Heart right ventricle (tissue), 16 donors: ENCODE results near the gene FAM181B. TPM values are rescaled to one million over a fixed set of nuclear protein-coding genes. Genes with fewer than 3 reads are reported as not detected.

Experiments used
- ATAC-seq, 8 donors: fragments of 200-7000 bp; cut with Tn5 transposase; one replicate each; pipeline ENCODE4 v1.9.1; 2020; ENCODE audit warnings: mild to moderate bottlenecking in 8 of 8, moderate library complexity in 8 of 8, moderate number of reproducible peaks in 1 of 8
- DNase-seq, 2 donors: peaks; one replicate each; pipeline ENCODE4 v3.0.0-alpha.2; 2020
- H3K27ac ChIP-seq, 10 donors: fragments of 200-600 bp; sonication (generic) in 2 of 10; one replicate each; pipeline versions ENCODE4 v1.5.0 to v1.8.0; 2020 to 2022; ENCODE audit warnings: mild to moderate bottlenecking in 3 of 10
- H3K27me3 ChIP-seq, 7 donors: fragments of 200-600 bp; one replicate each; pipeline ENCODE4 v1.8.0; 2021 to 2022; ENCODE audit warnings: mild to moderate bottlenecking in 2 of 7
- H3K36me3 ChIP-seq, 9 donors: fragments of 200-600 bp; sonication (generic) in 1 of 9; one replicate each; pipeline versions ENCODE4 v1.5.0 to v1.8.0; 2020 to 2022; ENCODE audit warnings: mild to moderate bottlenecking in 2 of 9
- H3K4me1 ChIP-seq, 9 donors: fragments of 200-600 bp; sonication (generic) in 1 of 9; one replicate each; pipeline versions ENCODE4 v1.5.0 to v1.8.0; 2020 to 2022; ENCODE audit warnings: mild to moderate bottlenecking in 4 of 9
- H3K4me3 ChIP-seq, 10 donors: fragments of 200-600 bp; sonication (generic) in 2 of 10; one replicate each; pipeline versions ENCODE4 v1.5.0 to v1.8.0; 2020 to 2022; ENCODE audit warnings: mild to moderate bottlenecking in 7 of 10, moderate library complexity in 2 of 10
- H3K9me3 ChIP-seq, 11 donors: fragments of 200-600 bp in 10 of 11; sonication (generic) in 2 of 11; one replicate each; pipeline versions ENCODE4 v1.5.0 to v1.8.0; 2013 to 2022; ENCODE audit warnings: mild to moderate bottlenecking in 2 of 11, control low read depth in 1 of 11, moderate library complexity in 1 of 11
- WGBS, 2 donors: extraction: QIAGEN DNeasy Blood & Tissue Kit; methylation state at CpG; one replicate each; pipeline ENCODE4 v1.1.7; 2013; ENCODE audit warnings: inconsistent platforms in 1 of 2; 5-methylcytosine and 5-hydroxymethylcytosine counted together
- intact Hi-C, 10 donors: fragments of 100-400 bp; cut with DNase I; formaldehyde crosslinking; loops; one replicate each; pipeline versions ENCODE4 v1.11.1 to v1.14.2; 2022
- polyA plus RNA-seq, 2 donors: library from polyadenylated mRNA; stranded (reverse); fragments of 200-250 nt; gene quantifications; one replicate each; pipeline ENCODE4 v1.2.3, GENCODE V29; 2013
- total RNA-seq, 10 donors: library from RNA; stranded (reverse); fragmentation: NEBNext Ultra II Directional in 3 of 10; extraction: Animal tissue kit (Norgen Biotek cat#: 25700) in 3 of 10; gene quantifications; one replicate each; pipeline versions ENCODE4 v1.2.1 to v1.2.4, GENCODE V29; 2021 to 2023
- TF ChIP-seq, protein P1 (sequence below), 9 donors: fragments of 200-600 bp; sonication (generic) in 2 of 9; IDR thresholded peaks; one replicate each; pipeline versions ENCODE4 v1.5.0 to v1.8.0; 2021 to 2022; ENCODE audit warnings: antibody characterized with exemption in 9 of 9, mild to moderate bottlenecking in 5 of 9, moderate library complexity in 1 of 9
- donor health status: Arrhythmogenic right ventricular cardiomyopathy.
- donor health status: ischemic (EF 13 %, LVEDD 7.1; RV severe dilation, severe dysfunction).
- donor health status: healthy with polysubstance abuse.
- donor health status: DM: no; HTN: yes; CAD: no.
- donor health status: DM: no; HTN: no; CAD: no.
- donor health status: ischemic (EF 25% LVEDD 6.9; RV normal size, moderate dysfunction).
- donor health status: ischemic (EF 25% LVEDD 5.7; RV mildly dilated, moderate dysfunction).
- donor health status: healthy.
- donor health status: DM: yes; HTN: yes; CAD: no.
- donor health status: Ischemic cardiomyopathy.
- donor health status: ischemic (EF 35%, LVEDD 5.7; RV mildly dilated, moderate dysfunction).
- donor health status: nonischemic (EF 11% LVEDD 7.7; RV severe dilation, severe dysfunction).
- donor health status: DM: yes; HTN: yes; CAD: no.
- donor health status: PGD.
- donor health status: ischemic (EF 29% LVEDD 5.4; RV normal size, mild dysfunction).
- donor health status: nonischemic (EF 23%, LVEDD 6.1; RV moderate dilation, normal function).

FAM181B gene
- total and polyA plus RNA-seq, 12 donors = 0.06 to 0.60 (median 0.15) TPM; not detected in 3

- 1% methylated on average over 77 to 93 of the region's 93 CpGs for WGBS, 2 donors
- peaks cover 0 to 3% (median 0%) of the 10 kb centered on the region in 11 donors for H3K9me3 ChIP-seq
- peak in 5 of 8 donors; percentile 8 to 41 (median 30) for ATAC-seq
- TF ChIP-seq, protein P1, sequence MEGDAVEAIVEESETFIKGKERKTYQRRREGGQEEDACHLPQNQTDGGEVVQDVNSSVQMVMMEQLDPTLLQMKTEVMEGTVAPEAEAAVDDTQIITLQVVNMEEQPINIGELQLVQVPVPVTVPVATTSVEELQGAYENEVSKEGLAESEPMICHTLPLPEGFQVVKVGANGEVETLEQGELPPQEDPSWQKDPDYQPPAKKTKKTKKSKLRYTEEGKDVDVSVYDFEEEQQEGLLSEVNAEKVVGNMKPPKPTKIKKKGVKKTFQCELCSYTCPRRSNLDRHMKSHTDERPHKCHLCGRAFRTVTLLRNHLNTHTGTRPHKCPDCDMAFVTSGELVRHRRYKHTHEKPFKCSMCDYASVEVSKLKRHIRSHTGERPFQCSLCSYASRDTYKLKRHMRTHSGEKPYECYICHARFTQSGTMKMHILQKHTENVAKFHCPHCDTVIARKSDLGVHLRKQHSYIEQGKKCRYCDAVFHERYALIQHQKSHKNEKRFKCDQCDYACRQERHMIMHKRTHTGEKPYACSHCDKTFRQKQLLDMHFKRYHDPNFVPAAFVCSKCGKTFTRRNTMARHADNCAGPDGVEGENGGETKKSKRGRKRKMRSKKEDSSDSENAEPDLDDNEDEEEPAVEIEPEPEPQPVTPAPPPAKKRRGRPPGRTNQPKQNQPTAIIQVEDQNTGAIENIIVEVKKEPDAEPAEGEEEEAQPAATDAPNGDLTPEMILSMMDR (IDR thresholded peaks at IDR 0.05) = no peak
- H3K4me1 ChIP-seq = peaks cover 0 to 14% (median 9%) of the 10 kb centered on the region in 9 donors
- no peaks in the 10 kb centered on the region for H3K36me3 ChIP-seq
- H3K27me3 ChIP-seq = peaks cover 13 to 90% (median 55%) of the 10 kb centered on the region in 7 donors
- intact Hi-C loops = no loop called here
- peak overlapping the region in 9 of 10 donors; percentile 36 to 65 (median 60) for H3K4me3 ChIP-seq
- peak overlapping the region in 2 of 10 donors; percentile 28 to 52 for H3K27ac ChIP-seq
- DNase-seq = peak in 1 of 2 donors; percentile 21
Observed at GRCh38 chr11:82732734-82733443, 775 bp downstream of the FAM181B start.

DNA sequence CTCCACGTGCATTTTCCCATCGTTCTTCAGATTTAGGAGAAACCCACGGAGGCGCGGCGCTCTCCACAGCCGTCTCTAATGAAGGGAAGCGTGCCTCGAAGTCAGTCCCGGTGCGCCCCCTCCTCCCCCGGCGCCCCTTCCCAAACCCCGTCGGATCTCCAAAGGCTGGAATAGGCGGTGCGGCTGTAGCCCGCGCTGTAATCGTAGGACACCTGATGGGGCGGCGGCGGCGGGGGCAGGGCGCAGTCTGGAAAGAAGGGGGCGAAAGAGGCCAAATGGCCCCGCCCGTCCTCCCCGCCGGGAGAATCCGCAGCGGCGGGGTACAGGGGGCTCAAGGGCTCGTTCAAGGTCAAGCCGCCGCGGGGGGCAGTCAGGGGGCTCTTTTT is 1.3 kb downstream of the FAM181B start:
- no peak for ATAC-seq

DNA sequence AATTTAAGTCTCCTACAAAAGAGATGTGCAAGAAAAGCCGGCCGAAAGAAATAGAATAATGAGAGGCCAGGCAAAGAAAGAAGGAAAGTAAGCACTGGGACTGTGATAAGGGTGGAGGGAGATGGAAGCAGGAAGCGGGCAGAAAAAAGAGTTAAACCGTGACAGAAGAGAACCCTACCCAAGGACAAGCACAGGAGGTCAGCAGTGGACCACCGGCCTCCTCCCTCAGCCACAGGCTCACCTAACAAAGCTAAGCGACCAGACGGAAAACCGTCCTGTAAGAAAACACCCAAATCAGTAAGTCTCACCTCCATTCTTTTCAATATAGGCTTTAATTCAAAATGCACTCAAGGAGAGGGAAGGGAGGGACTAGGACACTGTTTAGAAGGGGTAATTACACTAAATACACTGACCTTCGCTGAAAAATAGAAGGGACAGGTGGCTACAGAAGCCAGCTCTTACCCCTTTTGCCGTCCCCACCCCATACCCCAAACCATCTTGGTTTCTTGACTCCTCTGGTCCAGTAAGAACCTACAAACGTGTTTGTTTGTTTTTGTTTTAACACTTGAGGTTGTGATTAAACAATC is 1.9 kb downstream of the FAM181B start:
- H3K4me1 ChIP-seq = peaks cover 0 to 14% (median 9%) of the 10 kb centered on the region in 9 donors
- ATAC-seq = no peak
- peaks cover 0 to 3% (median 0%) of the 10 kb centered on the region in 11 donors for H3K9me3 ChIP-seq
- intact Hi-C loops = no loop called here
- no peak for DNase-seq
- H3K27me3 ChIP-seq = peaks cover 13 to 81% (median 58%) of the 10 kb centered on the region in 7 donors
- no peak overlapping the region for H3K27ac ChIP-seq
- H3K36me3 ChIP-seq = no peaks in the 10 kb centered on the region
- peak overlapping the region in 1 of 10 donors; percentile 64 for H3K4me3 ChIP-seq
- 20 to 33% methylated on average over 11 of the region's 11 CpGs for WGBS, 2 donors
- TF ChIP-seq, protein P1 (IDR thresholded peaks at IDR 0.05) = no peak

More for the DNA sequence above, 1.3 kb downstream of the FAM181B start:
- Histone ChIP-seq H3K27me3 (peaks cover 13 to 85% (median 58%) of the 10 kb centered on the region in 7 donors), H3K36me3 (no peaks in the 10 kb centered on the region), H3K4me1 (peaks cover 0 to 14% (median 9%) of the 10 kb centered on the region in 9 donors), H3K9me3 (peaks cover 0 to 3% (median 0%) of the 10 kb centered on the region in 11 donors), H3K4me3 (peak overlapping the region in 9 of 10 donors; percentile 36 to 65 (median 60)), H3K27ac (no peak overlapping the region)
- 5 to 9% methylated on average over 37 of the region's 37 CpGs for WGBS, 2 donors
- DNase-seq = no peak
- TF ChIP-seq, protein P1 (IDR thresholded peaks at IDR 0.05) = no peak
- intact Hi-C loops = no loop called here

- TF ChIP-seq, protein P1 (IDR thresholded peaks at IDR 0.05) = no peak
- WGBS, 2 donors = 37 to 39% methylated on average over 5 of the region's 5 CpGs
- Histone ChIP-seq H3K27ac (no peak overlapping the region), H3K4me1 (peaks cover 0 to 14% (median 9%) of the 10 kb centered on the region in 9 donors), H3K4me3 (no peak overlapping the region), H3K27me3 (peaks cover 13 to 78% (median 58%) of the 10 kb centered on the region in 7 donors), H3K36me3 (no peaks in the 10 kb centered on the region), H3K9me3 (peaks cover 0 to 2% (median 0%) of the 10 kb centered on the region in 11 donors)
- intact Hi-C loops = no loop called here
- no peak for DNase-seq
- ATAC-seq = no peak
Observed at GRCh38 chr11:82730754-82731153, 2.9 kb downstream of the FAM181B start.
